ENCODE results near the gene SPOCK1.

SPOCK1 gene

DNA sequence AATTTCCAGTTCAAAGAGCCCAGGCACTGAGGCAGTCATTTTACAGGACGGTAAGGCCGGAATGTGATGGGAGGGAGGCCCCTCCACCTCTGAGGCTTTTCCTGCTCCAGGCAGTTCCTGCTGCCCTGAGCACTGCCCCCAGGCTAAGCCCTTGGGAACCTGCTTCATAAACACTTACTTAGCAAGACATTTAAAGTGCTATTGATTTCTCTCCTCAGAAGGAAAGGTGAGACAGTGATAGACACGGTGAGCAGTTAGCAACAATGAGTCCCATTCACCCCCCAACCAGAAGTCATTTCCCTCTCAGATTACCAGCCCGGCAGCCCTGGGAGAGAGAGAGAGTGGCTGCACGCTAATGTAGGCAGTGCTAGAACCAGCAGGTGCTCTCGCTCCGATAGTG is 462.5 kb downstream of the SPOCK1 start:
- Histone ChIP-seq H3K9me3 (no peaks in the 10 kb centered on the region), H3K4me3 (ENCODE audit: low read depth, low read length) (no peak overlapping the region), H3K27me3 (no peaks in the 10 kb centered on the region), H3K4me1 (no peaks in the 10 kb centered on the region), H3K36me3 (no peaks in the 10 kb centered on the region)
- no peak for TF ChIP-seq CTCF (IDR thresholded peaks at IDR 0.05; ENCODE audit: low read depth, low read length)
- no peak for DNase-seq

GRCh38 chr5:137035480-137035878 is 463.6 kb downstream of the SPOCK1 start:
- H3K4me3 ChIP-seq (ENCODE audit: low read depth, low read length), result no peak overlapping the region
- DNase-seq, result no peak
- no peaks in the 10 kb centered on the region for H3K36me3 ChIP-seq
- no peaks in the 10 kb centered on the region for H3K27me3 ChIP-seq
- H3K9me3 ChIP-seq, result no peaks in the 10 kb centered on the region
- TF ChIP-seq CTCF (IDR thresholded peaks at IDR 0.05; ENCODE audit: low read depth, low read length), result no peak
- H3K4me1 ChIP-seq, result no peaks in the 10 kb centered on the region

GRCh38 chr5:137034764-137035479 is 464.2 kb downstream of the SPOCK1 start:
- no peaks in the 10 kb centered on the region for H3K4me1 ChIP-seq
- no peaks in the 10 kb centered on the region for H3K27me3 ChIP-seq
- TF ChIP-seq CTCF (IDR thresholded peaks at IDR 0.05; ENCODE audit: low read depth, low read length), result no peak
- H3K4me3 ChIP-seq (ENCODE audit: low read depth, low read length), result no peak overlapping the region
- no peaks in the 10 kb centered on the region for H3K36me3 ChIP-seq
- DNase-seq, result no peak
- H3K9me3 ChIP-seq, result no peaks in the 10 kb centered on the region

GRCh38 chr5:137034213-137034612 is 464.9 kb downstream of the SPOCK1 start:
- Histone ChIP-seq H3K4me3 (ENCODE audit: low read depth, low read length) (no peak overlapping the region), H3K27me3 (no peaks in the 10 kb centered on the region), H3K9me3 (no peaks in the 10 kb centered on the region), H3K36me3 (no peaks in the 10 kb centered on the region), H3K4me1 (no peaks in the 10 kb centered on the region)
- no peak for TF ChIP-seq CTCF (IDR thresholded peaks at IDR 0.05; ENCODE audit: low read depth, low read length)
- no peak for DNase-seq

DNA sequence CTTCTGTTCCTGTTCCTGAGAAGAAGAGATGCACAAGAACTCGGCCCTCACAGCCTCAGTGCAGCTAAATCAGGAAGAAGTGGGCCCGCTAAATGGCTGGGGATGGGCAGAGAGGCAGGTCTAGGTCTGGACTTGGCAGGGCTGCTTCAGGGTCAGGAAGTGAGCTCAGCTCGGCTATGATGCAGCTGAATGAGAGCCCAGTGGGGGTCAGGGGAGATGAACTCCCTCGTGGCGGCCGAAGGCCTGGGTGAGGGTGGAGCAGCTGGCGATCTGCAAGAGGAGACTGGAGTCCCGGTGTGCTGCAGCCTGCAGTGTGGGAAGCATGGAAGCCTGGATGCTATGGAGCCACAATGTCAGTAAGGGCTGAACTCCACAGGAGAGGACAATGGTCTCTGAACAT is 466.2 kb downstream of the SPOCK1 start:
- no peak for TF ChIP-seq CTCF (IDR thresholded peaks at IDR 0.05; ENCODE audit: low read depth, low read length)
- no peaks in the 10 kb centered on the region for H3K27me3 ChIP-seq
- H3K9me3 ChIP-seq, result no peaks in the 10 kb centered on the region
- no peak overlapping the region for H3K4me3 ChIP-seq (ENCODE audit: low read depth, low read length)
- DNase-seq, result no peak
- H3K4me1 ChIP-seq, result no peaks in the 10 kb centered on the region
- H3K36me3 ChIP-seq, result no peaks in the 10 kb centered on the region

GRCh38 chr5:137027758-137028157 is 471.4 kb downstream of the SPOCK1 start:
- Histone ChIP-seq H3K4me1 (no peaks in the 10 kb centered on the region), H3K36me3 (no peaks in the 10 kb centered on the region), H3K9me3 (no peaks in the 10 kb centered on the region), H3K4me3 (ENCODE audit: low read depth, low read length) (no peak overlapping the region), H3K27me3 (no peaks in the 10 kb centered on the region)
- no peak for DNase-seq
- no peak for TF ChIP-seq CTCF (IDR thresholded peaks at IDR 0.05; ENCODE audit: low read depth, low read length)

Measured in BE2C (cell line).